ENCODE results near the gene ZNF487. TPM values are rescaled to one million over a fixed set of nuclear protein-coding genes. Genes with fewer than 3 reads are reported as not detected.
"Not testable (repeated sequence)": the region's sequence is repeated elsewhere in the genome, so short reads cannot be mapped to it uniquely, and the experiment has no call there.

The ZNF487 gene
- total RNA-seq, 1 donor from 2014 or later, result 2.0 TPM

DNA sequence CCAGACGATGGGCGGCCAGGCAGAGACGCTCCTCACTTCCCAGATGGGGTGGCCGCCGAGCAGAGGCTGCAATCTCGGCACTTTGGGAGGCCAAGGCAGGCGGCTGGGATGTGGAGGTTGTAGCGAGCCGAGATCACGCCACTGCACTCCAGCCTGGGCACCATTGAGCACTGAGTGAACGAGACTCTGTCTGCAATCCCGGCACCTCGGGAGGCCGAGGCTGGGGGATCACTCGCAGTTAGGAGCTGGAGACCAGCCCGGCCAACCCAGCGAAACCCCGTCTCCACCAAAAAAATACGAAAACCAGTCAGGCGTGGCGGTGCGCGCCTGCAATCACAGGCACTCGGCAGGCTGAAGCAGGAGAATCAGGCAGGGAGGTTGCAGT lies 28.8 kb downstream of the ZNF487 start:
- intact Hi-C loops (cut with DNase I); DNase-seq; ATAC-seq (ENCODE audit: poor library complexity): not testable (repeated sequence)

DNA sequence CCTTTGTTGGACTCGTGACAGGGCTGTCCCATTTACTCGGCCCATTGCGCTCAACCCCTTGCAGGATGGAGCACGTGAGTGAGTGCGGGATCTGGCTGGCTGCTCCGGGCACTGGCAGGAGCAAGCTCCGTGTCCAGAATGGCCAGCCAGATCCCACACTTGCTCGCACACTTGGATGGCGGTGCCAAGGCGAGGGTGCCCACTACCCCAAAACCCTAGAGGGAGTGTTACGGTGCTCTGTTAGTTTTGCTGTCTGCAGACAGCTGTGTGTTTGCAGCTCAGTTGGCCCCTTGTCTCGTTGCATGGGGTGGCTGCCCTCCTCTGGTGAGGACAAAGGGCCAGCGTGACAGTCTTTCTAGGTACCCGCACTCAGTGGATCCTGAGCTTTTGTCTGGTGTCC lies 34.2 kb downstream of the ZNF487 start:
- intact Hi-C loops (cut with DNase I), result no loop called here
- no peak for ATAC-seq (ENCODE audit: poor library complexity)
- no peak for DNase-seq

DNA sequence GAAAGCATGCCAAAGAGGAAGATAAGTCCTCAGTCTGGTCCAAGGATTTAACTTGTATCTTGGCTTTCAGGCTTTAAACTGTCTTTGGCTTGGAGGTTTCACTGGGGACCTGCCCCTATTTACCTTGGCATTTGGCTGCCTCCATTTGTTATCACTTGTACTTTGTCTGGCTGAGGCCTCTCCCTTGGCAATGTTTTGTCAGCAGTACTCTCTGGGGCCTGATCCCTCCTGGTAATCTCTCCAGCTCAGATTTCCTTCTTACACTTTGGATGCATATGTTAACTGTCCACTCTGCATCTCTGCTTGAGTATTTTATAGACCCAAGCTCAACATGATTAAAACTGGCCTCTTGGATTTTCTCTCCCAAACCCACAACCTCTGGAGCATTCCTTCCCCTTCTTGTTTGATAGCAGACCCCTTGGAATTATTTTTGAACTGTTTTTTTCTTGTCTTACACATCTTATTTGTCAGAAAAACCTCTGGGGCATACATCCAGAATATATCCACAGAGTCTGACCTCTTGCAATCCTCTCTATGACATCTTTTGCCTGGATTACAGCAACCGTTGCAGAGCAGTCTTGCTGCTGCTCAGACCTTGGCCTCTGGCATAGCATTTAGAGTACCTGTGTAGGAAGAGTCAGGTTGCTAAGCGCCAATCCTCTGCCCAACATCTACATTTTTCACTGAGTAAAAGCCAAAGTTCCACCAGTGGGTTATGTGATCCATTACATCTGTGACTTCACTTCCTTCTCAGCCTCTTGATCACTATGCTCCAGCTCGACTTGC lies 35.2 kb downstream of the ZNF487 start:
- DNase-seq, result no peak
- ATAC-seq (ENCODE audit: poor library complexity), result no peak
- intact Hi-C loops (cut with DNase I), result no loop called here

DNA sequence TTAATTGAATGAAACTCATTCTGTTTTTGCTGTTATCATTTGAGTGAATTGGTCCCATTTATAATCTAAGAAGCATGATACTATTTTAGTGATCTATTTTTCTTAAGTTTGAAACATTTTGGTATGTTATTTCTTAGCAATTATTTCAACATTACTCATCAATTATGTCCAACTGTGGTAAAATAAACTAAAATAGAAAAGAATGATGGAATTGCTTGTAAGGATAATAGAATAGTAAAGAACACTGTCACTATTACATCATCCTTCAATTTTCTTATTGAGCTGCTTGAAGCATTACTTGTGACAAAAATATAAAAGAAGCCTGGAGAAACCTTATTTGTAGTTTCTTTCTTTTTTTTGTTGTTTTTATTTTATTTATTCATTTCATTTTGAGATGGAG lies 42.4 kb downstream of the ZNF487 start:
- no peak for DNase-seq
- ATAC-seq (ENCODE audit: poor library complexity), result no peak
- intact Hi-C loops (cut with DNase I), result no loop called here

DNA sequence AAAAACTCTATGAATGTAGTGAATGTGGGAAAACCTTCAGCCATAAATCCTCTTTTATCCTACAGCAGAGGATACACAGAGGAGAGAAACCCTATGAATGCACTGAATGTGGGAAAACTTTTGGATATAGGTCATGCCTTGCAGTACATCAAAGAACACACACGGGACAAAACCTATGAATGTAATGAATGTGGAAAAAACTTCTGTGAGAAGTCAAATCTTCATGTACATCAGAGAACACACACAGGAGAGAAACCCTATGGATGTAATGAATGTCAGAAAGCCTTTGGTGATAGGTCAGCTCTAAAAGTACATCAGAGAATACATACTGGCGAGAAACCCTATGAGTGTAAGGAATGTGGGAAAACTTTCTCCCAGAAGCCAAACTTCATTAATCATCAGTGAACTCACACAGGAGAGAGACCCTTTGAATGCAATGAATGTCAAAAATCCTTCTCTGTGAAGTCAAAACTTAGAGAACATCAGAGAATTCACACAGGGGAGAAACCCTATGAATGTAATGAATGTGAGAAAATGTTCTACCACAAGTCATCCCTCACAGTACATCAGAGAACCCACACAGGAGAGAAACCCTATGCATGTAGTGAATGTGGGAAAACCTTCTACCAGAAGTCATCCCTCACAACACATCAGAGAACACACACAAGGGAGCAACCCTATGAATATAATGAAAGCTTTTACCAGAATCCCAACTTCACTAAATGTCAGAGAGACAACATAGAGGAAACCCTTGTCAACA lies 45.6 kb downstream of the ZNF487 start:
- no peak for DNase-seq
- intact Hi-C loops (cut with DNase I), result no loop called here
- ATAC-seq (ENCODE audit: poor library complexity), result no peak

DNA sequence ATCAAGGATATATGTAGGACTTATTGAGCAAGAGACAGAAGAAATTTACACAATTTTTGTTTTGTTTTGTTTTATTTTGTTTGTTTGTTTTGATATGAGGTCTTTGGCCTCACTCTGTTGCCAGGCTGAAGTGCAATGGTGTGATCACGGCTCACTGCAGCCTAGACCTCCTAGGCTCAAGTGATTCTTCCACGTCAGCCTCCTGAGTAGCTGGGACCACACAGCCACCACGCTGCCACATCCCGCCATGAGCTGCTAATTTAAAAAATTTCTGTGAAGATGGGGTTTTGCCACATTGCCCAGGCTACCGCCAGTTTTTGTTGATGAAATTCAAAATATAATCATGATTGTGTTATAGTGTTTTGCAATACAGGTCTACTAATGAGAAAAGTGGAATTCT lies 54.9 kb downstream of the ZNF487 start:
- intact Hi-C loops (cut with DNase I), result no loop called here
- DNase-seq (no peak), ATAC-seq (ENCODE audit: poor library complexity) (no peak)

DNA sequence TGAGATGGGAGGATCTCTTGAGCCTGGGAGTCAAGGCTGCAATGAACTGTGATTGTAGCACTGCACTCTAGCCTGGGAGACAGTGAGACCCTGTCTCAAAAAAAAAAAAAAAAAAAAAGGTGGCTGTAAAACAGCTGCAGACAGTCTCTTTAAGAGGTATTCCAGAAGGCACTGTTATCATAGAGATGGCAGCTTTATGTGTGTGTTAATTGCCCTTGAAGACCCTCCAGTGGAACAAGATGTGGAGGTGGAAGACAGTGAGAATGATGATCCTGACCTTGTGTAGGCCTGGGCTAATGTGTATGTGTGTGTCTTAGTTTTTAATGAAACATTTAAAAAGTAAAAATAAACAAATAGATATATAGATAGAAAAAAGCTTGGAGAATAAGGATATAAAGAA lies 66.0 kb downstream of the ZNF487 start:
- intact Hi-C loops (cut with DNase I), result loop anchor here (10.0 kb wide), 1 partner anchor 508 kb away; no protein-coding TSS in a partner anchor
- no peak for DNase-seq
- ATAC-seq (ENCODE audit: poor library complexity), result no peak

DNA sequence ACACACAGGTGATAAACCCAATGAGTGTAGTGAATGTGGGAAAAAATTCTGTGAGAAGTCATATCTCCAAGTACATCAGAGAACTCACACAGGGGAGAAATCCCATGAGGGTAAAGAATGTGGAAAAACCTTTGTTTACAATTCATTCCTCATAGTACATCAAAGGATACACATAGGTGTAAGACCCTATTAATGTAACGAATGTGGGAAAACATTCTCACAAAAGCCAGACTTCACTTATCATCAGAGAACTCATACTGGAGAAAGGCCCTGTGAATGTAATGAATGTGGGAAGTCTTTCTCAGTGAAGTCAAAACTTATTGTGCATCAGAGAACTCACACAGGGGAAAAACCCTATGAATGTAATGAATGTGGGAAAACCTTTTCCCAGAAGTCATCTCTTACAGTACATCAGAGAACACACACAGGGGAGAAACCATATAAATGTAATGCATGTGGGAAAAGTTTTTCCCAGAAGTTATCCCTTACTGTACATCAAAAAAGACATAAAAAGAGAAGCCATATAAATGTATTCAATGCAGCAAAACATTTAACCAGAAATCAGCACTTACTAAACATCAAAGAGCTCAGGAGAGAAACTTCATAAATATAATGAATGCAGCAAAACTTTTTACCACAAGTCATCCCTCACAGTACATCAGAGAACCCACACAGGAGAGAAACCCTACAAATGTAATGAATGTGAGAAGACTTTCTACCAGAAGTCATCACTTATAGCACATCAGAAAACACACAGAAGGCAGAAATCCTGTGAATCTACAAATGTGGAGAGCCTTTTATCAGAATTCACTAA lies 87.7 kb downstream of the ZNF487 start:
- intact Hi-C loops (cut with DNase I), result no loop called here
- DNase-seq (no peak), ATAC-seq (ENCODE audit: poor library complexity) (no peak)

Other genes starting within 250 kb of the ZNF487 start
- gene RASGEF1A, start 170.0 kb upstream of the ZNF487 start, total RNA-seq, result 1.6 TPM
- not detected for gene FXYD4, start 65.5 kb upstream of the ZNF487 start, total RNA-seq
- 77.5 TPM for gene HNRNPF, start 27.9 kb upstream of the ZNF487 start, total RNA-seq
- gene ZNF239, start 137.5 kb downstream of the ZNF487 start, total RNA-seq, result 2.0 TPM
- 1.4 TPM for gene ZNF485, start 169.3 kb downstream of the ZNF487 start, total RNA-seq
- 52.7 TPM for gene ZNF32, start 211.8 kb downstream of the ZNF487 start, total RNA-seq